ENCODE measurements around the gene RIMKLA. TPM values are rescaled to one million over a fixed set of nuclear protein-coding genes. Genes with fewer than 3 reads are reported as not detected.

The RIMKLA gene
- total and polyA plus RNA-seq, 2 experiments from 2014 or later, result 4.1 to 6.6 TPM

GRCh38 chr1:42335809-42336518 is 44.6 kb upstream of the RIMKLA start (continued):
- TF ChIP-seq REST (IDR thresholded peaks at IDR 0.05; ENCODE audit: unreplicated experiment), result no peak
- TF ChIP-seq POLR2AphosphoS5 (IDR thresholded peaks at IDR 0.05; ENCODE audit: low read depth), result no peak
- no peak for TF ChIP-seq ZNF331 (CRISPR knock-in tag; IDR thresholded peaks at IDR 0.05; ENCODE audit: low read depth)
- no peak for TF ChIP-seq JUNB (IDR thresholded peaks at IDR 0.05; ENCODE audit: unreplicated experiment)
- no peak for TF ChIP-seq ZNF114 (CRISPR knock-in tag; IDR thresholded peaks at IDR 0.05)
- TF ChIP-seq ETS1 (IDR thresholded peaks at IDR 0.05), result no peak
- TF ChIP-seq NANOG (IDR thresholded peaks at IDR 0.05; ENCODE audit: borderline replicate concordance), result no peak
- no peak for TF ChIP-seq CTCF (conservative IDR thresholded peaks at IDR 0.05; ENCODE audit: low read depth in 2 of 2)
- TF ChIP-seq STAT1 (IDR thresholded peaks at IDR 0.05; ENCODE audit: unreplicated experiment), result no peak

- no peak for TF ChIP-seq STAT1 (IDR thresholded peaks at IDR 0.05; ENCODE audit: unreplicated experiment)
- TF ChIP-seq REST (IDR thresholded peaks at IDR 0.05; ENCODE audit: unreplicated experiment), result no peak
- TF ChIP-seq CTCF (conservative IDR thresholded peaks at IDR 0.05; ENCODE audit: low read depth in 2 of 2), result no peak
- TF ChIP-seq NANOG (IDR thresholded peaks at IDR 0.05; ENCODE audit: borderline replicate concordance), result no peak
- no peak for TF ChIP-seq JUNB (IDR thresholded peaks at IDR 0.05; ENCODE audit: unreplicated experiment)
- TF ChIP-seq ZNF331 (CRISPR knock-in tag; IDR thresholded peaks at IDR 0.05; ENCODE audit: low read depth), result no peak
- no peak for TF ChIP-seq EZH2 (IDR thresholded peaks at IDR 0.05; ENCODE audit: low read depth, unreplicated experiment)
- TF ChIP-seq CREB1 (CRISPR knock-in tag; IDR thresholded peaks at IDR 0.05; ENCODE audit: low read depth), result no peak
- TF ChIP-seq POLR2AphosphoS5 (IDR thresholded peaks at IDR 0.05; ENCODE audit: low read depth), result no peak
- no peak for TF ChIP-seq ZNF114 (CRISPR knock-in tag; IDR thresholded peaks at IDR 0.05)
- H3F3A ChIP-seq (replicated peaks; ENCODE audit: low read depth), result 0 out of 2 replicates have a peak, but pooled peaks cover 6% of the 10 kb centered on the region
- H3K4me2 ChIP-seq, result 0 out of 2 replicates have a peak overlapping the region, but pooled peaks have one; percentile 86
- H3K9me2 ChIP-seq (ENCODE audit: insufficient read depth), result no peaks in the 10 kb centered on the region
- no peak for DNase-seq (ENCODE audit: low spot score)
- Mint-ChIP-seq H3K27ac (0 out of 2 replicates have a peak overlapping the region, but pooled peaks have one; percentile 6), H3K9me3 (no peaks in the 10 kb centered on the region; the same call in 2 of the 3 replicates), H3K4me3 (peak overlapping the region; percentile 10; the same call in 1 of the 3 replicates), H3K27me3 (ENCODE audit: insufficient read depth, low read depth, poor library complexity) (peaks cover 17% of the 10 kb centered on the region), H3K4me1 (peaks cover 44% of the 10 kb centered on the region), H3K36me3 (ENCODE audit: low read depth) (no peaks in the 10 kb centered on the region; the same call in 2 of the 3 replicates)
- no peak overlapping the region for H3K27ac ChIP-seq (ENCODE audit: low read depth)
- H3K36me3 ChIP-seq (ENCODE audit: insufficient read depth), result no peaks in the 10 kb centered on the region
- no peak overlapping the region for H2AFZ ChIP-seq
- ATAC-seq, result no peak
- peaks cover 26% of the 10 kb centered on the region for H3K79me2 ChIP-seq (replicated peaks; ENCODE audit: insufficient read depth)
- H4K20me1 ChIP-seq (replicated peaks; ENCODE audit: insufficient read depth), result peaks cover 16% of the 10 kb centered on the region
- H3K4me1 ChIP-seq (ENCODE audit: insufficient read depth), result peaks cover 46% of the 10 kb centered on the region
- no peaks in the 10 kb centered on the region for H3K27me3 ChIP-seq (ENCODE audit: insufficient read depth)
- no peak overlapping the region for H3K4me3 ChIP-seq
Measured at GRCh38 chr1:42336978-42337377, 43.6 kb upstream of the RIMKLA start.

All from GM23338 (cell line).